ENCODE data around the gene GALNT7.

DNA sequence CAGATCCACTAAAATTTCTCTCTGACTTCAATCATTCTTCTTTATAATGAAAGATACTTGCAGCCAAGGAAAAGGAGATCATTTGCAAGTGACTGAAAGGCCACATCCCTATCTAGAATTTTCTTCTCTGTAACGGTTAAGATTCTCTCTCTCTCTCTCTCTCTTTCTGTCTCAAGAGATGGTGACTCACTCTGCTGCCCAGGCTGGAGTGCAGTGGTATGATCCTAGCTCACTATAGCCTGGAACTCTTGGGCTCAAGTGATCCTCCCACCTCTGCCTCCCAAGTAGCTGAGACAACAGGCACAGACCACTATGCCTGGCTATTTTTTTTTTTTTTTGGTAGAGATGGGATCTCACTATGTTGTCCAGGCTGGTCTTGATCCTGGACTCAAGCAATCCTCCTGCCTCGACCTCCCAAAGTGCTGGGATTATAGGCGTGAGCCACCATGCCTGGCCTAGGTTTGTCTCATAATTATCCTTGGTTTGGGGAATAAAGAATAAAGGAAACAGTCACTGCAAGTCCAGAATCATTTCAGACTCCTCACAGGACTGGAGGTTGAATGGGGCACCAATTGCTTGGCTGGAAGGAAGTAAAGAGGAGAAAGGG is 33.3 kb upstream of the GALNT7 start:
- TF ChIP-seq POLR2AphosphoS5 (IDR thresholded peaks at IDR 0.05; ENCODE audit: low read length) (no peak), RUNX3 (IDR thresholded peaks at IDR 0.05; ENCODE audit: low read length) (no peak), PAX5 (IDR thresholded peaks at IDR 0.05; ENCODE audit: borderline replicate concordance, low read depth, low read length) (no peak), CEBPB (IDR thresholded peaks at IDR 0.05; ENCODE audit: borderline replicate concordance in 1 of 2, low read depth in 2 of 2, low read length in 2 of 2) (no peak), POLR2A (IDR thresholded peaks at IDR 0.05; ENCODE audit: low read depth, low read length) (no peak)
- TF ChIP-seq, protein P1, sequence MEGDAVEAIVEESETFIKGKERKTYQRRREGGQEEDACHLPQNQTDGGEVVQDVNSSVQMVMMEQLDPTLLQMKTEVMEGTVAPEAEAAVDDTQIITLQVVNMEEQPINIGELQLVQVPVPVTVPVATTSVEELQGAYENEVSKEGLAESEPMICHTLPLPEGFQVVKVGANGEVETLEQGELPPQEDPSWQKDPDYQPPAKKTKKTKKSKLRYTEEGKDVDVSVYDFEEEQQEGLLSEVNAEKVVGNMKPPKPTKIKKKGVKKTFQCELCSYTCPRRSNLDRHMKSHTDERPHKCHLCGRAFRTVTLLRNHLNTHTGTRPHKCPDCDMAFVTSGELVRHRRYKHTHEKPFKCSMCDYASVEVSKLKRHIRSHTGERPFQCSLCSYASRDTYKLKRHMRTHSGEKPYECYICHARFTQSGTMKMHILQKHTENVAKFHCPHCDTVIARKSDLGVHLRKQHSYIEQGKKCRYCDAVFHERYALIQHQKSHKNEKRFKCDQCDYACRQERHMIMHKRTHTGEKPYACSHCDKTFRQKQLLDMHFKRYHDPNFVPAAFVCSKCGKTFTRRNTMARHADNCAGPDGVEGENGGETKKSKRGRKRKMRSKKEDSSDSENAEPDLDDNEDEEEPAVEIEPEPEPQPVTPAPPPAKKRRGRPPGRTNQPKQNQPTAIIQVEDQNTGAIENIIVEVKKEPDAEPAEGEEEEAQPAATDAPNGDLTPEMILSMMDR (IDR thresholded peaks at IDR 0.05 in 2 of 3, conservative IDR thresholded peaks at IDR 0.05 in 1 of 3; ENCODE audit: control insufficient read depth in 2 of 3, extremely low read depth in 1 of 3, insufficient read depth in 1 of 3, low read depth in 3 of 3, low read length in 3 of 3), result no peak
- TF ChIP-seq, protein P2, sequence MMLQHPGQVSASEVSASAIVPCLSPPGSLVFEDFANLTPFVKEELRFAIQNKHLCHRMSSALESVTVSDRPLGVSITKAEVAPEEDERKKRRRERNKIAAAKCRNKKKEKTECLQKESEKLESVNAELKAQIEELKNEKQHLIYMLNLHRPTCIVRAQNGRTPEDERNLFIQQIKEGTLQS (IDR thresholded peaks at IDR 0.05; ENCODE audit: borderline replicate concordance, extremely low read depth, low read depth, low read length), result no peak
- TF ChIP-seq, protein P3, sequence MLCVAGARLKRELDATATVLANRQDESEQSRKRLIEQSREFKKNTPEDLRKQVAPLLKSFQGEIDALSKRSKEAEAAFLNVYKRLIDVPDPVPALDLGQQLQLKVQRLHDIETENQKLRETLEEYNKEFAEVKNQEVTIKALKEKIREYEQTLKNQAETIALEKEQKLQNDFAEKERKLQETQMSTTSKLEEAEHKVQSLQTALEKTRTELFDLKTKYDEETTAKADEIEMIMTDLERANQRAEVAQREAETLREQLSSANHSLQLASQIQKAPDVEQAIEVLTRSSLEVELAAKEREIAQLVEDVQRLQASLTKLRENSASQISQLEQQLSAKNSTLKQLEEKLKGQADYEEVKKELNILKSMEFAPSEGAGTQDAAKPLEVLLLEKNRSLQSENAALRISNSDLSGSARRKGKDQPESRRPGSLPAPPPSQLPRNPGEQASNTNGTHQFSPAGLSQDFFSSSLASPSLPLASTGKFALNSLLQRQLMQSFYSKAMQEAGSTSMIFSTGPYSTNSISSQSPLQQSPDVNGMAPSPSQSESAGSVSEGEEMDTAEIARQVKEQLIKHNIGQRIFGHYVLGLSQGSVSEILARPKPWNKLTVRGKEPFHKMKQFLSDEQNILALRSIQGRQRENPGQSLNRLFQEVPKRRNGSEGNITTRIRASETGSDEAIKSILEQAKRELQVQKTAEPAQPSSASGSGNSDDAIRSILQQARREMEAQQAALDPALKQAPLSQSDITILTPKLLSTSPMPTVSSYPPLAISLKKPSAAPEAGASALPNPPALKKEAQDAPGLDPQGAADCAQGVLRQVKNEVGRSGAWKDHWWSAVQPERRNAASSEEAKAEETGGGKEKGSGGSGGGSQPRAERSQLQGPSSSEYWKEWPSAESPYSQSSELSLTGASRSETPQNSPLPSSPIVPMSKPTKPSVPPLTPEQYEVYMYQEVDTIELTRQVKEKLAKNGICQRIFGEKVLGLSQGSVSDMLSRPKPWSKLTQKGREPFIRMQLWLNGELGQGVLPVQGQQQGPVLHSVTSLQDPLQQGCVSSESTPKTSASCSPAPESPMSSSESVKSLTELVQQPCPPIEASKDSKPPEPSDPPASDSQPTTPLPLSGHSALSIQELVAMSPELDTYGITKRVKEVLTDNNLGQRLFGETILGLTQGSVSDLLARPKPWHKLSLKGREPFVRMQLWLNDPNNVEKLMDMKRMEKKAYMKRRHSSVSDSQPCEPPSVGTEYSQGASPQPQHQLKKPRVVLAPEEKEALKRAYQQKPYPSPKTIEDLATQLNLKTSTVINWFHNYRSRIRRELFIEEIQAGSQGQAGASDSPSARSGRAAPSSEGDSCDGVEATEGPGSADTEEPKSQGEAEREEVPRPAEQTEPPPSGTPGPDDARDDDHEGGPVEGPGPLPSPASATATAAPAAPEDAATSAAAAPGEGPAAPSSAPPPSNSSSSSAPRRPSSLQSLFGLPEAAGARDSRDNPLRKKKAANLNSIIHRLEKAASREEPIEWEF (IDR thresholded peaks at IDR 0.05; ENCODE audit: insufficient replicate concordance, low read depth, low read length), result no peak

Data from GM12878 (cell line).